ENCODE measurements around the gene FBN2. TPM values are rescaled to one million over a fixed set of nuclear protein-coding genes. Genes with fewer than 3 reads are reported as not detected.
"Not testable (repeated sequence)": the region's sequence is repeated elsewhere in the genome, so short reads cannot be mapped to it uniquely, and the experiment has no call there.

Gene FBN2
- total RNA-seq, 1 donor from 2014 or later = 14.0 TPM

DNA sequence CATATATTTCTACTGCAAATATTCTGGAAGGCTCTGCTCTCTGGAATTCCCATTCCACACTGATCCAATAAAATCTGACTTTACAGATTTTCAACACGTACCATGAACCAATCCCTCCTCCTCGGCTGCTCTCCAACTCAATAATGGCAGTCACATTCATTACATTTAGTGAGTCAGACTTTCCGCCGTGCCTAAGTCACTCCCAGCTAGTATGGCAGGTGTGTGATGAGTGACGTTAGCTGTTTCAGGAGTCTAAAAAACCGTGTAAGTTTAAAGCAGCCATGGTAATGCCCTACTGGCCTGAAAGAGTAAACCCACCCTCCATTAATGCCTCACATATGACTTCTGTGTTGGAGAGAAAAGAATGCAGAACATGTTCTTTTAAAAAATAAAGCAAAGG is 3.3 kb downstream of the FBN2 start:
- DNase-seq = no peak

DNA sequence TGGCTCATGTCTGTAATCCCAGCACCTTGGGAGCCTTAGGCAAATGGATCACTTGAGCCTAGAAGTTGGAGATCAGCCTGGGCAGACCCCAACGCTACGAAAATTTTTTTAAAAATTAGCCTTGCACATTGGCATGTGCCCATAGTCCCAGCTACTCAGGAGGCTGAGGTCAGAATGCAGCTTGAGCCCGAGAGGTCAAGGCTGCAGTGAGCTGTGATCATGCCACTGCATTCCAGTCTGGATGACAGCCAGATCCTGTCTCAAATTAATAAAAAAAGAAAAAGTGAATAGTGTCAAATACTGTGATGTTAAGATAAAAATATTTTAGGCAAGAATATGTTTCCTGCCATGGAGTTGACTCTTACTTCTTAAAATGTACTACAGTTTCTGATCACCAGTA is 5.3 kb downstream of the FBN2 start:
- DNase-seq = no peak

DNA sequence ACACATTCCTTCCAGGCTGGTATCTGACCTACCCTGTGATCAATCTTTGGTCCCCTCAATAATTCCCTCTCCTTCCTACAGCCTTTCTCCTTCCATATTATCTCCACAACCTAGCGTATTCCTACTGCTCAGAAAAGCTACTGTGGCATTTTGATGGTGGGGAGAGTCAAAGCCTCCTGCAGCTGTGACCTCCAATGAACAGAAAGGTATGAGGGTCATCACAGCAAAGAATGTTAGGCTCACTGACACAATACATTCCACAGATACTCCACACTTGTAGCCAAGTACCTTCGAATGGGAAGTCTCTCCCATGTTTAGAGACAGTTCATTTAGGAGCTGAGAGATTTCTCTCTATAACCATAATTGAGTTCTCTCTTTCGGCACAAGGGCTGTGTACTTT is 5.9 kb downstream of the FBN2 start:
- no peak for DNase-seq

DNA sequence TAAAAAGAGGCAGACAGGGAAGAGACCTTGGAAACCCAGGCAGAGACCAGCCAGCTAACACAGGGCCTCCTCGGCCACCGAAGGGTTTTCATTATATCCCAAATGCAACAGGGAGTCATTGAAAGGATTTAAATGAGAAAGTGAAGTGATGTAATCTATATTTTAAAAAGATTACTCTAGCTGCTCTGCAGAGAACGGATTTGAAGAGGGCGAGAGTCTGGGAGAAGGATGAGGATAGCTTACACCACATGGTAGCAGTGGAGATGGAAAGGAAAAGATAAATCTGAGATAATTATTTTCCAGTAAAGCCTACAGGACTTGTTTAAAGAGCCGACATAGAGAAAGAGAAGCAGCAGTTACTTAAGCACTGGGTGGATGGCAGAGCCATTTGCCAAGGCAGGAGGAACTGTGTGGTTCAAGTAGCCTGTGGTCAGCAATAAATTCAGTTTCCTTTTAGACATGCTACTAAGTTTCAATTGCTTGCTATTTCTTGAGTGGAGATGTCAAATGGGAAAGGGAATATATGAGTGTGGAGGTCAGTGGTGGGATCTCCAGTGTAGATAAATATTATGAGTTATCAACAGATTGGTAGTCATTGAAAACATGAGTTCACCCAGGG is 9.3 kb downstream of the FBN2 start:
- no peak for DNase-seq

DNA sequence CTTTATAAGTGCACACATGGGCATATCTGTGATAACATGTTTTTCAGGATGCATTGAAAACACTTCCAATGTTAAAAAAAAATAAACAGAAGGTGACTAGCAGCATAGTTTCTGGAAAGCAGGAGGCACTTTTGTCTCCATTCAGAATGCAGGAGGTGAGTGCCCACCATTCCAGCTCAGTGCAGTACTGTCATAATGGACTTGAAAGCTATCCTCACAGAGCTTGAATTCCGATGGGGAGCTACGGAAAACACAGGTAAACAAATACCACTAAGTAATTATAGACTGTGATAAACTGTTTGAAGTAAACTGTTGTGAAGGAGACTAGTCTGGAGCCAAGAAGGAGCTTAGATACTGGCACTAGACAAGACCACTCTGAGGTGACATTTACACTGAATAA is 9.9 kb downstream of the FBN2 start:
- no peak for DNase-seq

DNA sequence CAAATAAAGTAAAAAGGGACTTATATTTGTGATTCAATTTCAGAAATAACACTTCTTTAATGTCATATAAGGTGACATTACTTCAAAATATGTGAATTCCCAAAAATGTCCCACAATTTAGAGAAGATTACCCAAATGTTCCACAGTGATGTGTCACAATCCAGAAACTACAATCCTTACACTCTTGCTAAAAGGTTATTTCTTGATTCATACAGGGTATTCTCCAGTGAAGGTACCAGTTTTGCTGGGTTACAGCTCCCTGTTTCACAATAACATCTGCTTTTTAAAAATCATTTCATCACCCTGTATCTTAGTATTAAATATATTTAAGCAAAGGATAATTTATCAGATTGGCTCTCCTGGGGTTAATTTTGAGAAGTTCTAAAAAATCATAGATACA is 11.0 kb downstream of the FBN2 start:
- DNase-seq = no peak

DNA sequence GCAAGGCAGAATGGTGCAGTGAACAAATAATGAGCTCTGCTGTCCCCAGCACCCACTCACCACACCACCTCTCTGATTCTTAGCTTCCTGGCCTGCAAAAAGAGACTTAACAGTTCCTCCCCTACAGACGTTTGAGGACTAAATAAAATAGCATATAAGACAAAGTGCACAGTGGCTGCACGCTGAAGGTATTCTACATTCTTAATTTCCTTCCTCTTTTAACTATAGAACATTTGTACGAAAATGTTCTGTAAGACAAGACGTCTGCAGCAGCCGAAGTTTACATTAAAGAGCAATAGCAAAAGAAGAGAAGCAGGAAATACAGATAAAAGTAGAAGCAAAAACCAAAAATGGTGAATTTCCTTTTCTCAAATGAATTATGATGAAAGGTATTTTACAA is 15.7 kb downstream of the FBN2 start:
- DNase-seq = no peak

DNA sequence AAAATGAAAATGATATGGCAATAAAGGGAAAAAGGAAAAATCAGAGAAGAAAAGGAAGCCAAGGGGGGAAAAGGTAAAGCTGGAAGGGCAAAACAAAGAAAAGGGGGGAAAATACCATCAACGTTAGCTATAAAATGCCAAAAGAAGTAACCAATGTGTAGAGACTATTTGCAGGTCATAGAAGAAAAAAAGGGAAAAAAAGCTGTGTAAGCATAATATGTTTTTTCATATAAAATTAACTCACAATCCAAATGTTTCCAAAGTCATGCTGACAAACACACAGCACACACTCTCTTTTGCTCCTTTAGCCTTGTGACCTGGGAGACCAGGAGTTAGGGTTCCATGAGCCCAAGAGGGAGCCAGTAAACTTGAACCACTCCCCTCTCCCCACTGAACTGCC is 18.2 kb downstream of the FBN2 start:
- DNase-seq = no peak

DNA sequence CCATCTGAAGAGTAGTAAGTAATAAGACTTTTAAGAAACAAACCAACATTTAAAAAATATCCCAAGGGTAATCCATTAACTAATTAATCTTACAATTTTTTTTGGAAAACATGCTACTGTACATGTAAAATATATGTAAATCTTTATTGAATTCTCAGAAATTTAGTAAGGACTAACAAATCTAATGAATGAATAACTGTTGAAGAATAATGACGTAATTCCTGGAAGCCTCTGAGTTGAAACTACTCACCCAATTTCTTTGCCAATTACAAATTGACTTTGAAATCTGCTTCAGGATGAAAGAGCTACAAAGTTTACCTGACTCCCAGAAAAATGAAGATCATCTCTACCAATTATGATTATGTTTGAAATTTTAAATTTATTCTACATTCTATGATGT is 21.1 kb downstream of the FBN2 start:
- DNase-seq = no peak

DNA sequence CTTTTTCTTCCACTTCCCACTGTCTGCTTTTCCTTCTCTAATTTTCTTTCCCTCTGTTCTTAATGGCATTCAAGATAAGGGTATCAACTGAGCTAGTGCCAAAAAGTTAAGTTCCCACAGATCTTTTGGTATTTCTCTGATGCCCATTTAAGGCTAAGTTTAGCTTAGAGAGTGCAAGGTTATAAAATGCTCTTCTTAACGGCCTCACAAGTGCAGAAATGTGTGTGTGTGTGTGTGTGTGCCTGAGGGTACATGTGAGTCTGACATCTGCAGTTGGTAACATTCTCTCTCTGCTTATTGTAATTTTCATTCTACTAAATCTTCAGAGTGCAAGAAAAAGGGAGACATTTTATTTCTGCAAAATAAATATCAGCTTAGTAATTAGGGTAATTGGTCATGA is 24.2 kb downstream of the FBN2 start:
- no peak for DNase-seq

DNA sequence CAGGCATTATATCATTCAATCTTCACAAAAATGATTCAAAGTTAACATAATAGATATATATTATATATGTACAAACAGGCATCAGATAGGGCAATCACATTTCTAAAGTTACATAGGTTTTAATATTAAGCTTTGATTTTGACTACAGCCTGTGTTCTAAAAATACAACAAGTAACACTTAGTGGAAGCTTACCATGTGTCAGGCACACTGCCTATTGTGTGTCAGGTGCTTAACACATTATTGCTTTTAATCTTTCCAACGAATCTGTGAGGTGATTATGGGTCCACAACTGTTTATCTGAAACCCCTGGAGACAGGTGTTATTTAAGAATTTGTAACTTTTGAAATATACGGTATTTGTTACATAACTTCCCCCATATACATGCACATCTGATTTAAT is 25.2 kb downstream of the FBN2 start:
- no peak for DNase-seq

DNA sequence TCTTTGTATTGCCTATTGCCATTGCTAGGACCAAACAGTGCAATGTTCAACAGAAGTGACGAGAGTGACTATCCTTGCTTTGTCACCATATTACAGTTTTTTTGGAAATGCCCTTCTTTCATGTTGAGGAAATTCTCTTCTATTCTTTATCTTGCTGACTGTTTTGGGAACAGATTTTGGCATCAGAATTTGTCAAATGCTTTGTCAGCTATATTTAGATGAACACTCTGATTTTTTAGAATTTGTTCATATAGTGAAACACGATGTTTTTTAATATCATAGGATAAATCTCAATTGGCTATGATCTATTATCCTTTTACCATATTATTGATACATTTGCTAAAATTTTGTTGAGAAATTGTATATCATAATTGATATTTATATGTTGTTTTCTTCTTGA is 31.4 kb downstream of the FBN2 start:
- no peak for DNase-seq

DNA sequence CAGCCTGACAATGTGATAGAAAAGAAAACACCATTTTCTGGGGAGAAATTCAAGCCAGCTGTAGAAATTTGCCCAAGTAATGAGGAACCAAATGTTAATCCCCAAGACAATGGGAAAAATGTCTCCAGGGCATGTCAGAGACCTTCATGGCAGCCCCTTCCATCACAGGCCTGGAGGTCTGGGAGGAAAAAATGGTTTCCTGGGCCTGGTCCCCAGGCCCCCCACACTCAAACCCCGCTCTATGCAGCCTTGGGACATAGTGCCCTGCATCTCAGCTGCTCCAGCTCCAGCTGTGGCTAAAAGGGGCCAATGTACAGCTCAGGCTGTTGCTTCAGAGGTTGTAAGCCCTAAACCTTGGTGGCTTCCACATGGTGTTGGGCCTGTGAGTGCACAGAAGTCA is 34.3 kb downstream of the FBN2 start:
- not testable (repeated sequence) for DNase-seq

DNA sequence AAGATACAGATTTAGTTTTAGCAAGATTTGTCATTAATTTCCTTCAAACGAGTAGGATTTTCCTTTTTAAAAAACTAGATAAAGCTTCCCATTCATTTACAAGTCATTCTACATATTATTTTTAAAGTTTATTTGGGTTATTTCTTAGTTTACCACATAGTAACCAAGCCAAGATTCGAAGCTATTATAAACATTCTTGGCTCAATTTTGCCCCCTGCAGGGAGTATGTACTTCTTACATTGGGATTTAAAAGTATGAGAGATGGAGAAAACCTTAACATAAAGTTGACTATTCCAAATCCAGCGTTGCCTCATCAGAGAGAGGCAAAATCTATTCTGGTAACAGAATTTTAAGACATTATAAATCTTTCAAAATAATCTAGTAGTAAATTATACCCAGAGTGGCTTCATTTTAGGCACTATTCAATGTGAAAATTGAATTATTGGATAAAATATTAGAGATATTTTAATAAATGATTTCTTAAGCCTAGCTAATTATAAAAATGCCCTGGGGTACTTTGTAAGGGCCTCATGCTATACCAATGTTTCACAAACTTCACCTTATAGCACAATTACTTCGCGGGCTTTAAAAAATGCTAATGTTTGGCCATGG is 39.1 kb downstream of the FBN2 start:
- DNase-seq = peak; percentile 54

DNA sequence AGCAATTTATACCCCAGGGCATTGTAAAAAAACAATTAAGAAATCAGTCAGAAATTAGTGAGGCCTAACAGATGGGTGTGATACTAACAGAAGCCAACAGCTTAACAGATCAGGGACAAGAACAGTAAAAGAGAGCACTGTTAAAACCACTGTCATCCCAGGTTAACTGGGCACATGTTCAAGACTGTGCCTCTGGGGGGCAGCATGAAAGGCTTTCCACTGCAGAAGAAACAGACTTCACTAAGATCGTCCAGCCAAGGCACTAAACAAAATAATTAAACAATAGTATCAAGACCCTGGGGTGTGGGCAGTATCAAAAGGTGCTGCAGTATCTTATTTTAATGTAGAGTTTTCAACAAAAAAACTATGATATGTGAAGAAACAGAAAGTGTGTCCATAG is 43.5 kb downstream of the FBN2 start:
- peak; percentile 2 for DNase-seq

DNA sequence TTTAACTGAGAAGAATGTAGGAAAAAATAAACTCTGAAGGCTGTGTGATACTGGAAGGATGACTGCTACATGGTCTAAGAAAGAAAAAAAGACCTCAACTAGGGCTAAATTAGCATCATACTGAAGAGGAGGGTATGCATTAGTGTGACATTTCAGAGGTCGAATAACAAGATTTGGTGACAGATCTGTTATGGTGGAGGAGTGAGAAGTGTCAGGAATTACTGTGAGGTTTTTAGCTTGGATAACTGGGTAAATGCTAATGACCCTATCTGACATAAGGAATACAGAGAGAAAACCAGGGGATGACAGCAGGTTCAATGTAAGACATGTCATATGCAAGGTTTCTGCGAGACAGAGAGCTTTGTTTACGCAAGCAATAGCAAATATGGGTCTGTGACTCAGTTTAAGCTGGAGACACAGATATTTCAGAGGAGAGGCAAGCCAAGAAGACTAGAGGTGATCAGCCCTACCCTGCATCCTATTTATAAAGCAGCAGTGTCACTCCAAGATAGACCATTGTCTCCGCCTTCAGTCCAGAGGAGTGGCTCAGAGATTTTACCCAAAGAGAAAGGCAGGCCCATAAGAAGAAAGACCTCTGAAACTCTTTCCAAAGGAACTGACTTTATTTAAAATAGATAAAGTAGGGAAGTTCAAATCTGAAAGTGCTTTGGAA is 44.3 kb downstream of the FBN2 start:
- no peak for DNase-seq

DNA sequence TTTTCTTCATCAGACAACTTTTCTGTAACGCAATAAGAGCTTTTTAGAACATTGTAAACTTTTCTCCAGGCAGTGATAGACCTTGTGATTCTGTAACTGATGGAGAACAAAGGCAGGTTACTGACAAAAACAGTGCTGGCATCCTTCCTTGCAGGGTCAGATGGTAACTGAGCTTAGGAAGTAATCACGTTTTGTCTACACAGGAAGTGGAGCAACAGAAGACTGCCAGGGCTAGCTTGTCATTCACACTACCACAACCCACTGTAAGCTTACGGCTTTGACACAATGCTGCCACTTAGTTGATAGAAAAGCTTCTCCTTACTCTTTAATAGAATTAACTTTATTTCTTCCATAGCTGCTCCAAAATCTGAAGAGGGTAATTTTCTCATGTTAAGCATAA is 46.8 kb downstream of the FBN2 start:
- DNase-seq = peak; percentile 1

DNA sequence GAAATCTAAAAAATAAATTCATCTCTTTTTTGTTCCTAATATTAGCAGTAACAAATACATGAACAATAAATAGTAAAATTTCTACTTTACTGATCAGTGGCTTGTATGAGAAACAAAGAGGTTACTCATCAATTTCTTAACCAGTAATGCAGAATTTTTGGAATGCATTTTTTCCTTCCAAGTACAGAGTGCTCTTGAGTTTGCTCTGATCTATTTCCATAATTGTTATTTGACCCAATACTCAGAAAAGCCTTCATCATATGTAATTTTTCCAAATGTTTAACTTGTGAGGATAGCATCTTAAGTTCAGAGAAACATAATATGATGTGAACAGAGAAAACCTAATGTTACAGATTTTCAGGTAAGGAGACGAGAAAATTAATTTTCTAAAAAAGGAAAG is 47.3 kb downstream of the FBN2 start:
- DNase-seq = no peak

DNA sequence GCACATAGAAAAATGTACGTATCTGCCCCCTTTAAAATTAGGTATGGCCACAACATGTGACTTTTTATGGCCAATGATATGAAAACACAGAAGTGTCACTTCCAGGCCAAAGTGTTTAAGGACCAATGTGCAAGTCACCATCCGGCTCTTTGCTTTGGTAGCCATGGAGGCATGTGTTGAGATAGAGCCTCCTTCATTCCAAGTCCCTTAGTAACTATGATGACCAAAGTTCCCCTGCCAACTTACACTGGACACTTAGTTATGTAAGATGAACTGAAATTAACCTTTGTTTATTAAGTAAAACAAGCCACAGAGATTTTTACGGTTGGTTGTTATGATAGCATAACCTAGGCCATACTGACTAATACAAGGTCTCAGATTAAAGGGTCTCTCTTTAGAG is 51.0 kb downstream of the FBN2 start:
- no peak for DNase-seq

DNA sequence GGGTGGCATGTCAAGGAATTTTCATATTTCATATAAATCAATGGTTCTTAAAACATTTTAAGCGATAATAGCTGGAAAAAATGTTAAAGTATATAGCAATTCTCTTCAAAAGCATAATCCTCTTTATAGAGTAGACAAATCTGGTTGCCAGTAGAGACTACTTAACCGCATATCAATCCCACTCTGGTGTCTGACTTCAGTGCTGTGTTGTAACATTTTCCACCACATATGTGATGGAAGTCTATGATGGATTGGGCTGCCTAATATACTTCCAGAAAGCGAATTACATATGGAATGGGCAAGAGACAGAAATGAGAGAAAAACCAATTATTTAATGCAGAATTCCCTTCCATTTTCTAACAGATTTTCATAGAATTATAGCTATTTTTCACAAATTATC is 54.3 kb downstream of the FBN2 start:
- no peak for DNase-seq

DNA sequence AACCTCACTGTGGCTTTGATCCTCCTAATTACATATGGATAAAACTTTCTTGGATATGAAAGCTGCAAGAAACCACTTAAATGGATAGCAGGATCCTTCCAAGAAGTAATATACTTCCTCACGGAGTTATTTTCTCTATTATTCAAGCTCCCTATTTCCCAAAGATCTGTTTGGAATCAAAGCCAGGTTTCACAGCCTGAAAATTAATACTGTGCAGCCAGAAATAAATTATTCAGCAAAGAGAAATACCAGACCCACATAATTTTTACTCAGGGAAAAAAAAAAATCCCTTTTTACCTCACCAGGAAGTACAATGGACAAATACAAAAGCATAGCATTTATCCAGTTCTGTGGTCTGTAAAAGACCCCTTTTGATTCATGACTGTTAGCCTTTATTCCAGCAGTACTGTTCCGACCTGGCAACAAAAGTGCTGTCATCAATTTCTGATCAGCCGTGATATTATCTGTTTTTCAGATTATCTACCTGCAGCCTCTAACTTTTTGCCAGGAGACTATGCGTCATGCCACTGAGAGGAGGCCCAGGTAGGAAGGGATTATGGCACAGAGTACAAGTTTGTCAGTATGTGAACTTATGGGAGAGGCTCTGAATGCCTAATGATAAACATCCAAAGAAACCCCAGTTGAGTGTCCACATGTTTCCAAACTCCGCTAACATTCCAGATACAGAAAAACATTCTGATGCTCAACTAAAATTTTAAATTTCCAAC is 57.0 kb downstream of the FBN2 start:
- DNase-seq = no peak

DNA sequence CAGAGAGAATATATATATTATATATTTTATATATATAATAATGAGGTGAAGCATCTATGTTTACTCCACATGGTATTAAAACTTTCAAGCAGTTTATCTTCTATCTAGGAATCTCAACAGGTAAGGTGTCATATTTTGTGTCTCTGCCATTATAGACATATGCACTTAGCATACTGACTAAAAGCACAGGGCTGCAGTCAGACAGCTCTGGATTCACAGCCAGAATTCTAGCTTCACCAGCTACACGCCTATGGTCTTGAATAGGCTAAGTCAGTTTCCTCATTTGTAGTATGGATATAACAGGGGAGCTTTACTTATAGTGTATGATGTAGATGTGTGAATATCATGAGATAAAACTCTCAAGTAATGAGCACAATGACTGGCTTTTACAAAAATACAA is 57.9 kb downstream of the FBN2 start:
- DNase-seq = no peak

DNA sequence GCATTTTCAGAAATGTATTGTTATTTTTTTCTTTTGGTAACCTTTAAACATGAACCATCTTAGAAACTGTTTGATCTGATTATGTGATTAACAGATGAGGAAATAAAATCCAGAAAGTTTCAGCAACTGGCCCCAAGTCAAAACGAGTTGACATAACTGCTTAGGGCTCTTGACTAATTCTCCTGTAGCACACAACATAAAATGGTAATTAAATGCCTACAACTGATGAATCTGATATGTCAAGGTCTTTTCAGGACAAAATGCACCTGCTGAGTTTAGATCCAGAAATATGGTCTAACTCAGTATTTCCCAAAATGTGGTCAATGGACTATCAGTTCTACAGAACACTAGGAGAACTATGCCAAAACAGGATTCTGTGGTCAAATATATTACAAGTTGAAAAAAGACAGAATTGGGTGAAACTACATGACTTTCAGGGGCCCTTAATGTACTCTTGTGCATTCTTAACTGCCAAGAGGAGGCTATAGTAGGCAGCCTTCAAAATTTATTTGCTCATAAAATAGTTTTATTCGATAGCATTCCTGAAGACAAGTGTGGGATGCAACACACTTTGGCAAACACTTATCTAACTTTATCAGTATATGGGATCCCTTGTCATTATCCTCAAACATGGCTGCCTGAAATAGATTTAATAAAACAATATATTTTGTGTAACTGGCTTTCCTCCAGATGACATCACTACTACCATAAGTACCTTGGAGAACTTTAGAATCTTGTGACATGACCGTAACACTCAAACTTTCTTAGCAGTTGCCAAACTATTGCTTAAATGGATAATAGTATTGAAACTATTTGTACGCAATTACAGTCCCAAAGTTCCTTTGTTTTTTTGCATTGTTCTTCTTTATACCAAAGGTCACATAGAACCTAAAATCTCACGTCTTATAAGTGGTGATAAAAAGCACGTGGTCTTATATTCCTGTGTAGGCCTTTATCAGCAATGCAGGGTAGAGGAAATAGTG is 59.4 kb downstream of the FBN2 start:
- DNase-seq = no peak

Measured in dermis blood vessel endothelial cell (primary cell).